ENCODE measurements around the gene CLCNKB.

DNA sequence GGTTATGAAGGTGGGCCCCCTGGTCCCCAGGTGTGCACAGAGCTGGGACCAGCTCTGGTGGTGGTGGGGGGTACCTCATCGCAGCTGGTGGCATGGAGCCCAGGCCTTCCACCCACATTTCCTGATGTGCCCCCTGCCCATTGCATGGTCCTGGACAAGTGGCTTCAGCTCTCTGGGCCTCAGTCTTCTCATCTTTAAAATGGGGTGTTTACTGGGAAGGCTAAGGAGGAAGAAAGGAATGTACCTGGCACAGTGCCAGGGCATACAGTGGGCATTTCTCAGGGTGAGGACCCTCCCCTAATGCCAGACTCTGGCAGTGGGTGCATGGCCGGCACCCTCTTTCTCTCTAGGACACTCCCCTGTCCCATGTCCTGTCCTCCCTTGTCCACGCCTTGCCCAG is 7.5 kb downstream of the CLCNKB start:
- TF ChIP-seq CTCF (IDR thresholded peaks at IDR 0.05): no peak
- TF ChIP-seq ZFX (IDR thresholded peaks at IDR 0.05; ENCODE audit: borderline replicate concordance): no peak
